B cell (primary cell): ENCODE data around the gene RASA2. TPM values are rescaled to one million over a fixed set of nuclear protein-coding genes. Genes with fewer than 3 reads are reported as not detected.

ENCODE experiments used
- ATAC-seq: fragments of 200-7000 bp; cut with Tn5 transposase; one replicate; pipeline ENCODE4 v1.10.0; 2021; ENCODE audit warnings: low read depth, mild to moderate bottlenecking, moderate number of reproducible peaks, moderate library complexity
- CTCF ChIA-PET: fragments of 350-600 bp; sonication (Branson Sonifier 250); formaldehyde crosslinking; loops from one replicate; lab custom pipeline; 2021; ENCODE audit warnings: antibody characterized with exemption, inconsistent platforms; lab: Charles Lee
- POLR2A ChIA-PET: fragments of 350-600 bp; sonication (Branson Sonifier 250); formaldehyde crosslinking; loops from one replicate; lab custom pipeline; 2021; ENCODE audit warnings: antibody characterized with exemption; lab: Charles Lee
- DNase-seq: peaks from one replicate; pipeline ENCODE4 v3.0.0; 2013
- H2AFZ ChIP-seq: 2 replicates; pipeline ENCODE4 v1.6.1; 2012; ENCODE audit warnings: mild to moderate bottlenecking, low read depth, low read length; ENCODE audit not compliant: insufficient read depth, poor library complexity, severe bottlenecking
- H3K27ac ChIP-seq, 2 donors: 1 replicate in 1 of 2; 2 replicates in 1 of 2; pipeline ENCODE4 v1.5.1; 2012 to 2013; ENCODE audit warnings: low read length in 2 of 2, mild to moderate bottlenecking in 2 of 2, moderate library complexity in 1 of 2
- H3K27me3 ChIP-seq, 4 experiments: fragments of 200-600 bp in 1 of 4; sonication (generic) in 1 of 4; replicated peaks in 1 of 4; 1 replicate in 2 of 4; 2 replicates in 2 of 4; pipeline versions ENCODE4 v1.6.1 to v1.7.0; 2013 to 2016; ENCODE audit warnings: low read length in 3 of 4, mild to moderate bottlenecking in 2 of 4, mixed read lengths in 1 of 4, moderate library complexity in 1 of 4; ENCODE audit not compliant: insufficient read depth in 4 of 4, control insufficient read depth in 3 of 4; ENCODE audit errors: control extremely low read depth in 1 of 4
- H3K36me3 ChIP-seq, 2 experiments: replicated peaks in 1 of 2; 1 replicate in 1 of 2; 2 replicates in 1 of 2; pipeline versions ENCODE4 v1.6.1 to v1.7.1; 2013; ENCODE audit warnings: low read length in 1 of 2; ENCODE audit not compliant: insufficient read depth in 2 of 2, control insufficient read depth in 1 of 2; ENCODE audit errors: control extremely low read depth in 1 of 2, extremely low read depth in 1 of 2
- H3K4me1 ChIP-seq, 2 donors: fragments of 200-600 bp in 1 of 2; sonication (generic) in 1 of 2; 1 replicate in 1 of 2; 2 replicates in 1 of 2; pipeline versions ENCODE4 v1.5.1 to v1.6.1; 2013 to 2017; ENCODE audit warnings: low read length in 2 of 2; ENCODE audit not compliant: control insufficient read depth in 2 of 2, insufficient read depth in 2 of 2
- H3K4me2 ChIP-seq: replicated peaks from 2 replicates; pipeline ENCODE3; 2012; ENCODE audit warnings: mild to moderate bottlenecking, low read depth, low read length; ENCODE audit not compliant: poor library complexity, severe bottlenecking
- H3K4me3 ChIP-seq, 5 experiments: fragments of 200-600 bp in 1 of 5; sonication (generic) in 1 of 5; 1 replicate in 3 of 5; 2 replicates in 2 of 5; pipeline versions ENCODE4 v1.5.1 to v1.7.0; 2011 to 2016; ENCODE audit warnings: low read length in 4 of 5, mild to moderate bottlenecking in 4 of 5, low read depth in 2 of 5, control low read depth in 1 of 5, moderate library complexity in 1 of 5; ENCODE audit not compliant: insufficient read depth in 1 of 5; ENCODE audit errors: control extremely low read depth in 1 of 5, extremely low read depth in 1 of 5
- H3K79me2 ChIP-seq: fragments of 200-600 bp; sonication (generic); one replicate; pipeline ENCODE4 v1.6.0; 2016; ENCODE audit warnings: low read length; ENCODE audit not compliant: control insufficient read depth, insufficient read depth
- H3K9ac ChIP-seq: fragments of 200-600 bp; sonication (generic); 2 replicates; pipeline ENCODE4 v1.6.1; 2017; ENCODE audit warnings: mild to moderate bottlenecking, low read length, moderate library complexity
- H3K9me3 ChIP-seq, 3 donors: one replicate each; pipeline versions ENCODE4 v1.6.1 to v1.7.1; 2013; ENCODE audit warnings: low read length in 2 of 3; ENCODE audit not compliant: control insufficient read depth in 2 of 3, insufficient read depth in 1 of 3; ENCODE audit errors: control extremely low read depth in 1 of 3
- H4K20me1 ChIP-seq: 2 replicates; pipeline ENCODE4 v1.6.0; 2012; ENCODE audit warnings: mild to moderate bottlenecking, low read length; ENCODE audit not compliant: insufficient read depth, control insufficient read depth, poor library complexity, severe bottlenecking
- H3K27ac Mint-ChIP-seq: one replicate; pipeline ENCODE4 v1.8.0; 2021; ENCODE audit warnings: mixed read lengths
- H3K27me3 Mint-ChIP-seq: one replicate; pipeline ENCODE4 v1.8.0; 2021; ENCODE audit warnings: mixed read lengths
- H3K4me1 Mint-ChIP-seq: one replicate; pipeline ENCODE4 v1.8.0; 2021; ENCODE audit warnings: mixed read lengths
- H3K4me3 Mint-ChIP-seq: one replicate; pipeline ENCODE4 v1.8.0; 2021; ENCODE audit warnings: mixed read lengths
- H3K9me3 Mint-ChIP-seq: one replicate; pipeline ENCODE4 v1.8.0; 2022; ENCODE audit warnings: mixed read lengths; ENCODE audit not compliant: insufficient read depth
- EZH2 ChIP-seq: IDR thresholded peaks from 2 replicates; pipeline ENCODE4 v1.6.1; 2012; ENCODE audit warnings: borderline replicate concordance, low read depth, mild to moderate bottlenecking, moderate library complexity, low read length; ENCODE audit not compliant: insufficient read depth, poor library complexity, severe bottlenecking
- WGBS: methylation state at CpG from one replicate; pipeline ENCODE4 v1.1.5; 2013; ENCODE audit warnings: missing lambda C conversion rate; ENCODE audit not compliant: insufficient coverage; 5-methylcytosine and 5-hydroxymethylcytosine counted together
- intact Hi-C: fragments of 100-400 bp; cut with micrococcal nuclease; formaldehyde crosslinking; loops from one replicate; pipeline ENCODE4 v1.10.0; 2022
- polyA plus RNA-seq: library from polyadenylated mRNA; depleted of rRNA; stranded (reverse); fragments of >200 nt; gene quantifications from 2 replicates; pipeline ENCODE4 v1.2.3, GENCODE V29; 2012
- total RNA-seq, 2 donors: library from RNA; stranded (reverse); fragments of 120-200 nt in 1 of 2; gene quantifications; 1 replicate in 1 of 2; 2 replicates in 1 of 2; pipeline versions ENCODE4 v1.2.3 to v1.2.4, GENCODE V29; 2013 to 2022
- TF ChIP-seq, protein P1 (sequence below): fragments of 200-600 bp; IDR thresholded peaks from one replicate; pipeline ENCODE4 v1.8.0; 2022; ENCODE audit warnings: antibody characterized with exemption, mild to moderate bottlenecking

The RASA2 gene
- total and polyA plus RNA-seq, 2 donors (not counting 1 experiment from before 2014, with no cell fraction given), result 12.3 to 47.7 TPM

DNA sequence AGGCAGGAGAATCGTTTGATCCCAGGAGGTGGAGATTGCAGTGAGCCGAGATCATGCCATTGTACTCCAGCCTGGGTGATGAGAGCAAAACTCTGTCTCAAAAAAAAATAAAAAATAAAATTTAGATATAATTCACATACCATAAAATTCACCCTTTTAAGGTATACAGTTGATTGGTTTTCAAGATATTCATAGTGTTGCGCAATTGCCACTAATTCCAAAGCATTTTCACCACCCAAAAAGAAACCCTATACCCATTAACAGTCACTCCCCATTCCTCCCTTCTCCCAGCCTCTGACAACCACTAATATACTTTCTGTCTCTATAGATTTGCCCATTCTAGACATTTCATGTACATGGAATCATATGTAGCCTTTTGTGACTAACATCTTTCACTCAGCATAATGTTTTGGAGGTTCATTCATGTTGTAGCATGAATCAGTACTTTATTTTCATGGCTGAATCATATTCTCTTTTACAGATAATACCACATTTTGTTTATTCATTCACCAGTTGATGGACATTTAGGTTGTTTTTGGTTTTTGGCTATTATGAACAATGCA, 116.7 kb downstream of the RASA2 start:
- no peaks in the 10 kb centered on the region for H4K20me1 ChIP-seq
- TF ChIP-seq, protein P1, sequence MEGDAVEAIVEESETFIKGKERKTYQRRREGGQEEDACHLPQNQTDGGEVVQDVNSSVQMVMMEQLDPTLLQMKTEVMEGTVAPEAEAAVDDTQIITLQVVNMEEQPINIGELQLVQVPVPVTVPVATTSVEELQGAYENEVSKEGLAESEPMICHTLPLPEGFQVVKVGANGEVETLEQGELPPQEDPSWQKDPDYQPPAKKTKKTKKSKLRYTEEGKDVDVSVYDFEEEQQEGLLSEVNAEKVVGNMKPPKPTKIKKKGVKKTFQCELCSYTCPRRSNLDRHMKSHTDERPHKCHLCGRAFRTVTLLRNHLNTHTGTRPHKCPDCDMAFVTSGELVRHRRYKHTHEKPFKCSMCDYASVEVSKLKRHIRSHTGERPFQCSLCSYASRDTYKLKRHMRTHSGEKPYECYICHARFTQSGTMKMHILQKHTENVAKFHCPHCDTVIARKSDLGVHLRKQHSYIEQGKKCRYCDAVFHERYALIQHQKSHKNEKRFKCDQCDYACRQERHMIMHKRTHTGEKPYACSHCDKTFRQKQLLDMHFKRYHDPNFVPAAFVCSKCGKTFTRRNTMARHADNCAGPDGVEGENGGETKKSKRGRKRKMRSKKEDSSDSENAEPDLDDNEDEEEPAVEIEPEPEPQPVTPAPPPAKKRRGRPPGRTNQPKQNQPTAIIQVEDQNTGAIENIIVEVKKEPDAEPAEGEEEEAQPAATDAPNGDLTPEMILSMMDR, result no peak
- no peak for TF ChIP-seq EZH2
- no peak overlapping the region for H3K4me2 ChIP-seq
- CTCF ChIA-PET, result no interaction called here
- H3K36me3 ChIP-seq, result peaks cover 8 to 29% of the 10 kb centered on the region in 2 experiments
- Mint-ChIP-seq H3K9me3 (peaks cover 6% of the 10 kb centered on the region), H3K4me3 (no peak overlapping the region), H3K27me3 (no peaks in the 10 kb centered on the region), H3K27ac (no peak overlapping the region), H3K4me1 (no peaks in the 10 kb centered on the region)
- POLR2A ChIA-PET, result no interaction called here
- H3K79me2 ChIP-seq, result no peaks in the 10 kb centered on the region
- H3K9ac ChIP-seq, result no peak overlapping the region
- H3K4me1 ChIP-seq, result no peaks in the 10 kb centered on the region
- intact Hi-C loops, result no loop called here
- H3K27me3 ChIP-seq, result no peaks in the 10 kb centered on the region
- no peak for ATAC-seq
- H3K9me3 ChIP-seq, result peaks cover 0 to 14% (median 5%) of the 10 kb centered on the region in 3 donors
- H2AFZ ChIP-seq, result no peak overlapping the region
- H3K4me3 ChIP-seq, result no peak overlapping the region
- no peak for DNase-seq
- H3K27ac ChIP-seq, result no peak overlapping the region
- no CpG with 5 or more reads among the region's 3 CpGs for WGBS

GRCh38 chr3:141605883-141606282, 119.1 kb downstream of the RASA2 start:
- TF ChIP-seq EZH2, result no peak
- TF ChIP-seq, protein P1, result no peak
- intact Hi-C loops, result no loop called here
- H3K27me3 ChIP-seq, result no peaks in the 10 kb centered on the region
- ChIA-PET POLR2A (interaction anchor here (0.7 kb wide), 1 partner anchor 19 kb away, joined by 3 read pairs; no protein-coding TSS in a partner anchor), CTCF (no interaction called here)
- H3K27ac ChIP-seq, result no peak overlapping the region
- no peak overlapping the region for H3K9ac ChIP-seq
- no peaks in the 10 kb centered on the region for H4K20me1 ChIP-seq
- no peak overlapping the region for H3K4me2 ChIP-seq
- H3K4me3 ChIP-seq, result no peak overlapping the region
- no peak overlapping the region for H3K27ac Mint-ChIP-seq
- peaks cover 3% of the 10 kb centered on the region for H3K9me3 Mint-ChIP-seq
- H3K9me3 ChIP-seq, result peaks cover 0 to 8% (median 5%) of the 10 kb centered on the region in 3 donors
- H3K4me1 Mint-ChIP-seq, result no peaks in the 10 kb centered on the region
- no peaks in the 10 kb centered on the region for H3K27me3 Mint-ChIP-seq
- no peaks in the 10 kb centered on the region for H3K79me2 ChIP-seq
- DNase-seq, result no peak
- no peak overlapping the region for H2AFZ ChIP-seq
- no peaks in the 10 kb centered on the region for H3K4me1 ChIP-seq
- WGBS, result 100% methylated on average over 1 of the region's 2 CpGs
- no peak for ATAC-seq
- no peak overlapping the region for H3K4me3 Mint-ChIP-seq
- H3K36me3 ChIP-seq, result peaks cover 18 to 44% of the 10 kb centered on the region in 2 experiments
